Measurements from ENCODE around the gene PDIA2.
"Not testable (repeated sequence)": the region's sequence is repeated elsewhere in the genome, so short reads cannot be mapped to it uniquely, and the experiment has no call there.

PDIA2 gene

GRCh38 chr16:333406-334094 is 50.6 kb downstream of the PDIA2 start:
- DNase-seq (ENCODE audit: low spot score) = no peak

GRCh38 chr16:334164-334832 is 51.3 kb downstream of the PDIA2 start:
- DNase-seq (ENCODE audit: low spot score) = not testable (repeated sequence)

DNA sequence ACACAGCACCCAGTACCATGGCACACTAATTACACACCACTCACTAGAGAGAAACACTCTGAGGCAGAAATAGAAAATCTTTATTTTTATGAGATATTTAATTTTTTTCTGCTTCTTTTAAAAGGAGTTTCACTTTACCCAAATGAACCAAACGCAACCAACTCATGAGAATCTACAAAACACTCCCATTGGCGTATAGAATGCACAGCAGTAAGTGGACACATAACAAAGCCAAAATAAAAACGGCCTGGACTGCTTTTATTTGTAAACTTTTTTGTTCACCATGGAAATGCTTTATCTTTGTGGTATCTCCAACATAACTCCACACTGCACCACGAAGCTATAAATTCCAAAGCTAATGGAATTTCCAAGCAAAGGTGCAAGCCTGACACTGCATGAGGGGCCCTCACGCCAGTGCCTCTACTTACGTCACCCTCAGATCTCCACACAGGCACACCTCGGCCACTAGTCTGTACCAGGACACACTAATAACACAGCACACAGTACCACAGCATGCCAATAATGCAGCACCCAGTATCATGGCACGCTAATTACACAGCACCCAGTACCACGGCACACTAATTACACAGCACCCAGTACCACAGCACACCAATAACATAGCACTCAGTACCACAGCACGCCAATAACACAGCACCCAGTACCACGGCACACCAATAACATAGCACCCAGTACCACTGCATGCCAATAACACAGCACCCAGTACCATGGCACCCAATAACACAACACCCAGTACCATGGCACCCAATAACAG is 52.1 kb downstream of the PDIA2 start:
- DNase-seq (ENCODE audit: low spot score) = not testable (repeated sequence)

DNA sequence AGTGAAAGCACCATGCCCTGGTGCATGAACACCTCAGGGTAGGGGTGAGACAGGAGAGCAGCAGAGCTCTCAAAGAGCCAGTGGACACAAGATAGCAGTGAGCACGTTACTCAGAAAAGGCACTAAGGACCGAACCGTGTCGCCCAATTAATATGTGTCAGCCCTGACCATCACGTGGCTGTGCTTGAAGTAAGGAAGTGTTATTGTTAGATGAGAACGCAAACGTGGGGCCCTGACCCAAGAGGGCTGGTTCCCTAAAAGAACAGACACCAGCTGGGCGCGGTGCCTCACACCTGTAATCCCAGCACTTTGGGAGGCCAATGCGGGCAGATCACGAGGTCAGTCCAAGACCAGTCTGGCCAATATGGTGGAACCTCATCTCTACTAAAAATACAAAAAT is 53.3 kb downstream of the PDIA2 start:
- DNase-seq (ENCODE audit: low spot score) = no peak

Data from HuH-7.5 (cell line).